SK-N-SH (cell line): Measurements from ENCODE around the gene ZNF221. TPM values are rescaled to one million over a fixed set of nuclear protein-coding genes. Genes with fewer than 3 reads are reported as not detected.
A peak's percentile ranks its signal among the peaks of the same experiment; 100 is the strongest.

Experiments
- CTCF ChIA-PET: fragments of 300-600, 350-600 bp; formaldehyde crosslinking; extraction: SDS; loops from one replicate; lab custom pipeline; 2021; lab: Yijun Ruan, JAX
- POLR2A ChIA-PET: fragments of 350-600 bp; sonication (Branson Sonifier 250); formaldehyde crosslinking; extraction: SDS; loops from one replicate; lab custom pipeline; 2020; ENCODE audit warnings: antibody characterized with exemption, inconsistent platforms; lab: Yijun Ruan, JAX
- DNase-seq: peaks from one replicate; pipeline ENCODE4 v3.0.0; 2012
- H2AFZ ChIP-seq: fragments of 200-600 bp; sonication (generic); 2 replicates; pipeline ENCODE4 v1.8.1; 2016; ENCODE audit warnings: antibody characterized with exemption, mild to moderate bottlenecking, low read depth
- H3F3A ChIP-seq: fragments of 200-600 bp; sonication (generic); replicated peaks from 2 replicates; pipeline ENCODE3; 2016; ENCODE audit warnings: antibody characterized with exemption, mild to moderate bottlenecking; ENCODE audit not compliant: insufficient read depth
- H3K27ac ChIP-seq, 2 experiments: fragments of 200-500 bp in 1 of 2; fragments of 200-600 bp in 1 of 2; sonication (Bioruptor generic) in 1 of 2; sonication (generic), shearing (Covaris generic) in 1 of 2; 2 replicates each; pipeline versions ENCODE4 v1.5.1 to v1.6.1; 2014 to 2016; ENCODE audit warnings: low read depth in 2 of 2, inconsistent platforms in 1 of 2, low read length in 1 of 2, mild to moderate bottlenecking in 1 of 2, mixed read lengths in 1 of 2
- H3K27me3 ChIP-seq: fragments of 200-600 bp; sonication (generic), shearing (Covaris generic); 2 replicates; pipeline ENCODE4 v1.6.1; 2016; ENCODE audit warnings: mixed run types; ENCODE audit not compliant: insufficient read depth
- H3K36me3 ChIP-seq, 2 experiments: fragments of 200-500 bp in 1 of 2; fragments of 200-600 bp in 1 of 2; sonication (Bioruptor generic) in 1 of 2; sonication (generic) in 1 of 2; replicated peaks in 1 of 2; 2 replicates each; pipeline versions ENCODE3 to v1.5.1; 2014 to 2016; ENCODE audit warnings: low read length in 1 of 2, mild to moderate bottlenecking in 1 of 2; ENCODE audit not compliant: insufficient read depth in 2 of 2, control insufficient read depth in 1 of 2
- H3K4me1 ChIP-seq, 2 experiments: fragments of 200-500 bp in 1 of 2; fragments of 200-600 bp in 1 of 2; sonication (Bioruptor generic) in 1 of 2; sonication (generic), shearing (Covaris generic) in 1 of 2; 2 replicates each; pipeline versions ENCODE4 v1.5.1 to v1.6.1; 2014 to 2016; ENCODE audit warnings: low read depth in 1 of 2, low read length in 1 of 2, mixed run types in 1 of 2; ENCODE audit not compliant: insufficient read depth in 2 of 2, control insufficient read depth in 1 of 2
- H3K4me2 ChIP-seq: fragments of 200-600 bp; sonication (generic), shearing (Covaris generic); 2 replicates; pipeline ENCODE4 v1.6.1; 2017; ENCODE audit warnings: mixed run types
- H3K4me3 ChIP-seq, 2 experiments: fragments of 200-500 bp in 1 of 2; fragments of 200-600 bp in 1 of 2; sonication (Bioruptor generic) in 1 of 2; sonication (generic), shearing (Covaris generic) in 1 of 2; 2 replicates each; pipeline versions ENCODE4 v1.5.1 to v1.8.1; 2014 to 2016; ENCODE audit warnings: low read depth in 2 of 2, inconsistent platforms in 1 of 2, low read length in 1 of 2, mild to moderate bottlenecking in 1 of 2, mixed read lengths in 1 of 2, moderate library complexity in 1 of 2
- H3K79me2 ChIP-seq: fragments of 200-600 bp; sonication (generic); 2 replicates; pipeline ENCODE4 v1.8.1; 2017; ENCODE audit warnings: mild to moderate bottlenecking; ENCODE audit not compliant: insufficient read depth
- H3K9ac ChIP-seq: fragments of 200-600 bp; sonication (generic); 2 replicates; pipeline ENCODE4 v1.6.1; 2017; ENCODE audit warnings: mixed run types
- H3K9me2 ChIP-seq: fragments of 200-600 bp; sonication (generic); 2 replicates; pipeline ENCODE4 v1.6.1; 2017; ENCODE audit warnings: mixed run types
- H3K9me3 ChIP-seq: fragments of 200-600 bp; sonication (generic); 2 replicates; pipeline ENCODE4 v1.6.1; 2017; ENCODE audit warnings: mixed run types, mild to moderate bottlenecking, moderate library complexity
- H4K20me1 ChIP-seq: fragments of 200-600 bp; sonication (generic); 2 replicates; pipeline ENCODE4 v1.6.1; 2017; ENCODE audit warnings: mild to moderate bottlenecking, mixed run types; ENCODE audit not compliant: insufficient read depth
- CHD2 ChIP-seq: fragments of 150-350 bp; IDR thresholded peaks from 2 replicates; pipeline ENCODE4 v1.6.1; 2018; ENCODE audit warnings: low read length; ENCODE audit not compliant: partially characterized antibody
- FOXJ3 ChIP-seq: sonication (generic); formaldehyde crosslinking; IDR thresholded peaks from 2 replicates; pipeline ENCODE4 v1.5.1; 2020; ENCODE audit warnings: mild to moderate bottlenecking, missing genetic modification reagents
- MAX ChIP-seq: IDR thresholded peaks from 2 replicates; pipeline ENCODE4 v1.4.0; 2012; ENCODE audit warnings: low read depth
- MEF2A ChIP-seq: IDR thresholded peaks from 2 replicates; pipeline ENCODE4 v1.4.0; 2012; ENCODE audit warnings: low read depth, borderline replicate concordance
- NFIC ChIP-seq: IDR thresholded peaks from 2 replicates; pipeline ENCODE4 v1.4.0; 2012; ENCODE audit warnings: borderline replicate concordance
- RAD21 ChIP-seq: IDR thresholded peaks from 2 replicates; pipeline ENCODE4 v1.6.1; 2012; ENCODE audit warnings: mild to moderate bottlenecking, low read length
- RCOR1 ChIP-seq: fragments of 150-350 bp; IDR thresholded peaks from 2 replicates; pipeline ENCODE4 v1.6.1; 2017; ENCODE audit warnings: antibody characterized with exemption, low read length
- REST ChIP-seq: IDR thresholded peaks from 2 replicates; pipeline ENCODE4 v1.6.1; 2012; ENCODE audit warnings: mild to moderate bottlenecking, low read depth, low read length, moderate library complexity
- RFX5 ChIP-seq: IDR thresholded peaks from 2 replicates; pipeline ENCODE4 v1.6.1; 2012; ENCODE audit warnings: mild to moderate bottlenecking, improper control_type of control experiment, low read length
- RXRA ChIP-seq: IDR thresholded peaks from 2 replicates; pipeline ENCODE4 v1.4.0; 2012; ENCODE audit warnings: low read depth, mild to moderate bottlenecking, borderline replicate concordance
- SIN3A ChIP-seq: IDR thresholded peaks from 2 replicates; pipeline ENCODE4 v1.6.1; 2012; ENCODE audit warnings: low read depth, mild to moderate bottlenecking, low read length, moderate library complexity, borderline replicate concordance
- SMC3 ChIP-seq: IDR thresholded peaks from 2 replicates; pipeline ENCODE4 v1.6.1; 2012; ENCODE audit warnings: low read depth, low read length, improper control_type of control experiment
- TCF12 ChIP-seq: IDR thresholded peaks from 2 replicates; pipeline ENCODE4 v1.4.0; 2012
- TEAD4 ChIP-seq: IDR thresholded peaks from 2 replicates; pipeline ENCODE4 v1.4.0; 2012; ENCODE audit warnings: mild to moderate bottlenecking, borderline replicate concordance; ENCODE audit not compliant: insufficient read depth
- USF2 ChIP-seq: fragments of 150-350 bp; IDR thresholded peaks from 2 replicates; pipeline ENCODE4 v1.6.1; 2017; ENCODE audit warnings: antibody characterized with exemption, low read length, low read depth, borderline replicate concordance
- ZBTB33 ChIP-seq: IDR thresholded peaks from 2 replicates; pipeline ENCODE4 v1.4.0; 2012; ENCODE audit warnings: low read depth, borderline replicate concordance
- WGBS: methylation state at CpG from one replicate; pipeline ENCODE4 v1.1.6; 2017; ENCODE audit warnings: low lambda C conversion rate; 5-methylcytosine and 5-hydroxymethylcytosine counted together
- polyA plus RNA-seq, 3 experiments: library from polyadenylated mRNA; depleted of rRNA; stranded (reverse); fragments of >200 nt; gene quantifications; 2 replicates each; pipeline ENCODE4 v1.2.3, GENCODE V29; 2012

Gene ZNF221
- polyA plus RNA-seq, 1 of the 3 experiments (the other 2 are of a cell fraction), result 0.64 TPM

- Histone ChIP-seq H3K9me2 (no peaks in the 10 kb centered on the region), H3K4me3 (peak overlapping the region in 1 of 2 experiments; percentile 21; a peak in 1 of 4 replicates), H3K27ac (no peak overlapping the region), H3K27me3 (no peaks in the 10 kb centered on the region), H3K79me2 (no peaks in the 10 kb centered on the region), H3K9ac (no peak overlapping the region), H3F3A (peaks cover 6% of the 10 kb centered on the region), H3K9me3 (peaks cover 29% of the 10 kb centered on the region; the same call in 1 of the 2 replicates), H3K4me2 (no peak overlapping the region), H3K36me3 (peaks cover 59 to 77% of the 10 kb centered on the region in 2 experiments), H3K4me1 (no peaks in the 10 kb centered on the region), H4K20me1 (no peaks in the 10 kb centered on the region), H2AFZ (no peak overlapping the region)
- WGBS, result 68% methylated on average over 3 of the region's 3 CpGs
- CTCF ChIA-PET, result no interaction called here
- POLR2A ChIA-PET, result interaction anchor here (1.2 to 1.4 kb wide), 2 partner anchors 10 to 22 kb away, joined by 4 read pairs; partner anchors contain the start of gene ZNF45
- TF ChIP-seq SIN3A (no peak), TEAD4 (no peak), RAD21 (no peak), SMC3 (no peak), RXRA (no peak), MEF2A (no peak), FOXJ3 (no peak)
- no peak for DNase-seq
Measured at GRCh38 chr19:43914051-43914450, 37.0 kb upstream of the ZNF221 start.

GRCh38 chr19:43923875-43924274, 27.2 kb upstream of the ZNF221 start:
- CTCF ChIA-PET, result interaction anchor here (2.3 kb wide), 1 partner anchor 11 kb away, joined by 5 read pairs; the partner anchor contains the start of gene ZNF45
- POLR2A ChIA-PET, result interaction anchor here (1.6 kb wide), 1 partner anchor 11 kb away, joined by 4 read pairs; no protein-coding TSS in a partner anchor

GRCh38 chr19:43928820-43929219, 22.2 kb upstream of the ZNF221 start:
- Histone ChIP-seq H3K27me3 (no peaks in the 10 kb centered on the region), H3K36me3 (peaks cover 78 to 91% of the 10 kb centered on the region in 2 experiments), H3K9me3 (no peaks in the 10 kb centered on the region), H3F3A (peaks cover 1% of the 10 kb centered on the region), H3K9ac (no peak overlapping the region), H2AFZ (no peak overlapping the region), H3K4me3 (no peak overlapping the region), H4K20me1 (no peaks in the 10 kb centered on the region), H3K27ac (no peak overlapping the region), H3K79me2 (peaks cover 15% of the 10 kb centered on the region), H3K4me2 (no peak overlapping the region), H3K9me2 (no peaks in the 10 kb centered on the region), H3K4me1 (no peaks in the 10 kb centered on the region; a peak in 3 of 4 replicates)
- over 99% methylated on average over 5 of the region's 5 CpGs for WGBS
- ChIA-PET CTCF (no interaction called here), POLR2A (no interaction called here)
- DNase-seq, result no peak
- TF ChIP-seq RAD21 (no peak), CHD2 (no peak), USF2 (no peak), REST (no peak), ZBTB33 (no peak), MEF2A (no peak)

More at GRCh38 chr19:43923875-43924274, 27.2 kb upstream of the ZNF221 start:
- no peaks in the 10 kb centered on the region for H3K79me2 ChIP-seq
- no peaks in the 10 kb centered on the region for H3K4me1 ChIP-seq
- H3K9ac ChIP-seq, result no peak overlapping the region
- no peak overlapping the region for H3K4me3 ChIP-seq
- H3K9me2 ChIP-seq, result no peaks in the 10 kb centered on the region
- no peak for TF ChIP-seq RCOR1
- no peak for TF ChIP-seq NFIC
- TF ChIP-seq TCF12, result no peak
- TF ChIP-seq MAX, result no peak
- no peak for TF ChIP-seq RFX5
- TF ChIP-seq RAD21, result no peak
- TF ChIP-seq, all 33 proteins: peak for 0
- Histone ChIP-seq H3F3A (no peaks in the 10 kb centered on the region), H4K20me1 (no peaks in the 10 kb centered on the region), H2AFZ (no peak overlapping the region), H3K27ac (no peak overlapping the region), H3K27me3 (no peaks in the 10 kb centered on the region), H3K4me2 (no peak overlapping the region), H3K36me3 (peaks cover 83 to 93% of the 10 kb centered on the region in 2 experiments), H3K9me3 (no peaks in the 10 kb centered on the region)
- DNase-seq, result no peak
